IPS DF 19.7 (cell line): ENCODE measurements around the gene PIGK.

Experiments used
- DNase-seq: peaks from one replicate; pipeline ENCODE4 v3.0.0-alpha.2; 2013; ENCODE audit warnings: low read depth, low spot score

Gene PIGK

DNA sequence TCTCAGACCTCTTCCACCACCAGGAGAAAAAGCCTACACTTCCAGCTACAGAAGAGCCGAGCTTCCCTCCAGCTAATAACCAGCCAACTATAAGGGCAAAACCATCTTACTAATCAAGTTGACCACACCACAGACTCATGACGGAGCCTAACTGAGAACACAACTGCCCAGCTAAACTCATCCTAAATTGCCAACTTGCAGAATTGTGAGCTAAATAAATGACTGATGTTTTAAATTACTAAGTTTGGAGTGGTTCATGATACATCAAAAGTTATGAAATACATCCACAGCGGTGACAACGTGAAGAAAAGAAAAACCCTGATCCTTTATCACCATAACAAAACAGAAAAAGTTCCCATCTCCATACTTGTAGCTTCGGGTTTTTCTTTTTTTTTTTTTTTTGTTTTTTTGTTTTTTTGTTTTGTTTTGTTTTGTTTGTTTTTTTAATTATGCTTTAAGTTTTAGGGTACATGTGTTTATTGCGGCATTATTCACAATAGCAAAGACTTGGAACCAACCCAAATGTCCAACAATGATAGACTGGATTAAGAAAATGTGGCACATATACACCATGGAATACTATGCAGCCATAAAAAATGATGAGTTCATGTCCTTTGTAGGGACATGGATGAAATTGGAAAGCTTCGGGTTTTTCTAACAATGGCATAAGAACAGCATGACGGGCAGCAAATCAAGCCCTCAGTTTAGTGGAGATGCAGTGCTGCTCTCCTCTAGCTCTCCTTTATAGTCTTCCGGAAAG lies 122.6 kb downstream of the PIGK start:
- no peak for DNase-seq

DNA sequence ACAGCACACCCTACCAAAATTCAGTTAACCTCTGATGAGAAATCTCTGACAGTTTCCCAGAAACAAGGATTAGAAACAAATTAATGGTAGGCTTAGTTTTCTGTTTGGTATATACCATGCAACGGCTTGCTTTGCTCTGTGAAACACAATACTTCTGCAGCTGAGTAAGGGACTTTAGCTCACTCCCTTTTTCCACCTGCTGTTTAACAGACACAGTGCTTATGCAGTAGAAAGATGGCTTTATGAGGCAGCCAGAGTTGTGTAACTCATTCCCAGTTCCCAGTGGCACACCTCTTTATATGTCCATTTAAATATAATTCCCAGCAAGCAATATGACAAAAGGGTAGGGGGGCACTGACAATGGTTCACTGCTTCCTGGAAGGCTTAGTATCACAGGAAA lies 124.0 kb downstream of the PIGK start:
- no peak for DNase-seq

DNA sequence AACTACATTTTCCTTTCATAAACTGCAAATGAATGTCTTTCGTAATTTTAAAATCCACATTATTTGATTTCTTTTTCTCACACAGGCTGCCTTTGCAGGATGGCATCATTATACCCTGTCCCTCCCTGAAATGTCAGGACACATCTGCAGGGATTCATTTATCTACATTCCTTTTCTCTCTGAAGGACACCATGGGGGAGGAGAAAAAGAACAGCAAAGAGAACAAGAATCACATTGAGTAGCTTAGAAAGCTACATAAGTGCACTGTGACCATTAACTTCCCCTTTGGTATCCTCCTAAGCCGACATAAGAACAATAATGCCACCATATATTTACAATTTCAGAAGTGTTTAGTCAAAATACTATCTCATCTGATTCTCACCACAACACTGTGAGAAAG lies 129.5 kb downstream of the PIGK start:
- DNase-seq, result no peak

DNA sequence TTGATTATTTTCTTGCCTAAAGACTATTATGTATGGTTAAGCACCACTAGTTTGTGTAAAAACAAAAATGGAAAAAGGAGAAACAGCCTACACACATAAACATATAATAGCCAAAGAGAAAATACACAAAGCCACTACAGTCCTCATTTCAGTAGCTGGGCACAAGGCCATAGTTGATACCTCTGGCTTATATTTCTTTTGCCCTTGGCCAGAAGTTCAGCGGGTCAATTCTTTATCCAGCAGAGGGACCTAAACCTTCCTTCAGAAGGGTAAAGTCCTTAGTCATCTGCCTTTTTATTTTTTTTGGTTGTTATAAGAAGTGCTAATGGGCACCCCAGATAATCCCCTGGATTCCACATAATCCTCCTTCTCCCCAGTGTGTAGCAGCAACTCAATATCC lies 134.1 kb downstream of the PIGK start:
- DNase-seq, result no peak

DNA sequence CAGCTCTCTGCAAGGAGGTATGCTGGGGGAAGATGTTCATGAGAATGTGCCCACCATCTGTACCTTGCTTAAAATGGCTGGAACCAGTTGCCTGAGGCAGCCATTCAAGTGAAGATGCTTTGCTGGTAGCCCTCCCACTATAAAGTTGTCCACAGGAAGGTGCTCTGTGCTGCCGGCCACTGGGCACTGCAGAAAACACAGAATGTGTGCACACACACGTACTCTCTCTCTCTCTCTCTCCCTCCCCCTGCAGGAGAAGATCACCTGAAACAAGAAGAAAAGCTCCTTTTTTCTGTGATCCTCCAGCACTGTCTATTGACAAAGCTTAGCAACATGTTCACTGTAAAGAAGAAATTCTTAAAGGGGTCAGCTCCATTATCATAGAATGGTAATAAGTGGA lies 134.8 kb downstream of the PIGK start:
- DNase-seq, result no peak

DNA sequence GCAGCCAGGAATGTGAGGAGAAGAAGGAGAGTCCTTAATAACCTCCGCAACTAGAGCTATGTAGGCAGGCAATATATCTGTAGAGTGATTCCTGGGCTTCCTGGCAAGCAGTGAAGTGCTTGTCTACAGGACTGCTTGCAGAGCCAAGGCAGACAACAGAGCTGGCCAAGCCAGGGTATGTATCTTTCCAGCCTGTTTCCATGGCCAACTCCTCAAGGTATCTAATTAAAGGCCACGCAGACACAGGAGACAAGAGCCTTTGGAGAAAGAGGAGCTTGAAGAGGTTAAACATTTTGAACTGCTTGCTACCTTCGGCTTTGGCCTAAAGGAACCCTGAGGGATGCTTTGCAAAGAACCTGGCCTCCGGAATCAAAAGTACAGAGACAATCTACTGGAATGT lies 137.4 kb downstream of the PIGK start:
- DNase-seq, result no peak

DNA sequence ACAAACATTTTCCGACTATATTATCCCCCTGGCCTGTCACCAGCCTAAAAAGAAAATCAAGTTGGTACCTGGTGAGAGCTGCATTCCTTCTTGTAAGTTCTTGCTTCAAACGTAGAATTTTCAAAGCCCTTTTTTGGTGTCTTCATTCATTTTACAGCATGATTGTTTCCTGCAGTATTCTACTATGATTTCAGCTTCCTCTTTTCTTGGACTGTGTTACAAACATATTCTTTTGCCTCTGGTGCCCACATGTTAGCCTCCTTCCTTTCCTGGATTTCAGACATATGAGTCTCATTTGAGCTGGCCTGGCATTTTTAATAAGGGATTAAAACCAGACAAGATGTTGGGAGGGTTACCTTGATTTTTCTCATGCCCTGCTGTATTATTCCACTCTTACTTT lies 142.5 kb downstream of the PIGK start:
- DNase-seq, result no peak

DNA sequence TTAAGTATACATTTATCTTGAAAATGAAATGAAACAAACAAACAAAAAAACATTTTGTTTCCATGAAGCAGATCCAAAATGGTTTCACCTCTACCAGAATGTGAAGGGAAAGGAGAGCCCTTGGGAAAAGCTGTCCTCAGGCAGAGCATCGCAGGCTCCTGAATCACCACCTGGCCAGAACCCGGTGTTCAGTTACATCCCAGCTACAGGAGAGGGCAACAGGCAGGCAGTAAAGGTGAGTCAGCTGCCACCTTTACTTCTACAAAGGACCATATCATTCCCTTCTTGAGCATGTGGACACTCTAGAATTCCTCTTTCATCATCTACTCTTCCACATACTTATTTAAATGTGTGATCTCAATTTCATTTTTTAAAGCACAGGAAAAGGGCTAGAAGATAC lies 151.2 kb downstream of the PIGK start:
- no peak for DNase-seq

DNA sequence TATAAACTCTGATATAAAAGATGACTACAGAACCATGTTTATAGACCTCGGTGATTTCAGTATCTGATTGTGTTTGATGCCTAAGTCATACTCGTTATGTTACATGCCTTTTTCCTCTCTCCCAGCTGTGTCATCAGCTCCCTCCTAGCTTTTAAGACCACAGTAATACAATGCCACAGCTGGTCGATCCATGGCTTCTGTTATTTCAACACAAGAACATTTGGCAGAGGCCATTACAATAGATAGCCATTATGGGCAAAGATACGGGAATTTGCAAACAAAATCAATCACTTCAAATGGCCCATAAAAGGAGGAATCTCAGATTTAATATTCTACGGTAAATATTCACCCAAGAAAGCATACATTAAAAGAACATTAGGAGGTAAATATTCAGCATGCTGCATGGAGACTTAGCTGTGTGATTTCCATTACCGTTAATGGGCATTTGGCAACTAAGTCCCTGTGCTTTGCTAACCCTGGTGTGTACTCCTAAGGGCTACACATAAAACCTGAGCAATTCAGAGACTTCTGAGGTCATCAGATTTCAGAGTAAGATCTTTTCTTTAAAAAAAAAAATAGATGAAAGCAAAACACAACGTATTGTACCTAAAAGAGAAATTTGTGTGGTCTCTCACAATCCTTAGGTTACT lies 153.4 kb downstream of the PIGK start:
- DNase-seq, result no peak

DNA sequence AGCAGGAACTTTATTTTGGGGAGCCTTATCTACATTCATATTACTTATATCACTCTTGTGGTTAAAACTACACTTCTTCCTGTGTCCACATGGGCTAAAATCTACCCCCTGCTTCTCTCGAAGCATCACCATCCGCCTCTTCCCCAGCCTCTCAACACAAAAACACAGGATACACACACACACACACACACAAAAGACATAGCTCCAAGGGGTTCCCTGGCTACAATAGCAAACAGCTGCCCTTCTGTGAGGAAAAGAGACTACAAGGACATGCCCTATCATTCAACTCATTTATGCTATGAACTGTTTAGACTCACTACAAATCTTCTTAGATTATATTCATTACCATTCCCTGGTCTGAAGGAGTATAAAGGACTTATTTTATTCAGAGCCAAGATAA lies 155.0 kb downstream of the PIGK start:
- no peak for DNase-seq

DNA sequence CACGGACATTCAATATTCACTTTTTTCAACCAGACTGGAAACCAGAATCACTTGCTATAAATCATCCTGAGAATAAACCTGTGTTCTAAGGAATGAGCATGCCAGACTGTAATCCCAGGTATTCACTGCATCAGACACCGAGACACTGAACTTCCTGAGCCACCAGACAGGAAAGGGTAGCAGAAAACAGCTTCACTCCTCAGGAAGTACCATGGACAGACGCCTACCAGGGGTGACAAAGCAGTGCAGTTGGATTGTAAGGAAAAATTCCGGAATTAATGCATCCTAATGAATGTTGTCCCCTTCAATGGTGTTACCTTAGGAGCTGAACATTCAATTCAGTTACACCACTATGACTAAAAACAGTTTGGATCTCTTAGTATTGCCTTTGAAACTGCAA lies 156.1 kb downstream of the PIGK start:
- no peak for DNase-seq

DNA sequence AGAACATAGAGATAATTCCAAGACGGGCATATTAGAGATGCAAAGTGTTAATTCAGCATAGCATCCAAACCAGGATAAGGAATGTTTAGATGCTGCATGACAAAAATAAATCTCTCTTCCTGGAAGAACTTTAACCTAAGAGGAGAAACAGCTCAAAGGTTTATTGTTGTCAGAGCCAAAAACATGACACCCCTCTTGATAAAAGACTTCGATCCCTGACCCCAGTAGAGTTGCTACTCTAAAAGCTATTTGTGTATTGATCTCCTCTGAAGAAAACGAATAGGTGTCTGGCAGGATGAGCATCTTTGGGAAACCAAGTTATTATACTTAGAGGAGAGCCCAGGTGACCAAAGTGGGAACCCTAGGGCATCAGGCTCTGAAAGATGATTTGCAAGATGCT lies 158.1 kb downstream of the PIGK start:
- DNase-seq, result no peak

DNA sequence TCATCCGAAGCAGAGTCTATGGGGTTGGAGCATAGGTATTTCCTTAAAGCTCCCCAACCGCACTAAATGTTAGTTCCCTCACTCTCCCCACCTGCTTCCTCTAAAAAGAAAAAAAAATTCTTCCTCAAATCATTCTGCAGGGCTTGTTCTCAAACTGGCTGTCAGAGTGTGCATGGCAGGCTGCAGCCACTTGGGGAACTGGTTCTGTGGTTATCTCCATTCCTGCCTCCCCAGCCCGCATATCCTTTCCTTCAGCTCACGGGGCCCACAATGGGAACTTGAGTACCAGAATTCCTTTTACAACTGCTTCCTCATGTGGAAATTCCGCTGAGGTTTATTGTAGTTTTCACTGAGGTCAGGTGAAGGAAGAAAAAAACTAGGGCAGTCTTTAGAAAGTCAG lies 159.2 kb downstream of the PIGK start:
- DNase-seq, result peak; percentile 78

DNA sequence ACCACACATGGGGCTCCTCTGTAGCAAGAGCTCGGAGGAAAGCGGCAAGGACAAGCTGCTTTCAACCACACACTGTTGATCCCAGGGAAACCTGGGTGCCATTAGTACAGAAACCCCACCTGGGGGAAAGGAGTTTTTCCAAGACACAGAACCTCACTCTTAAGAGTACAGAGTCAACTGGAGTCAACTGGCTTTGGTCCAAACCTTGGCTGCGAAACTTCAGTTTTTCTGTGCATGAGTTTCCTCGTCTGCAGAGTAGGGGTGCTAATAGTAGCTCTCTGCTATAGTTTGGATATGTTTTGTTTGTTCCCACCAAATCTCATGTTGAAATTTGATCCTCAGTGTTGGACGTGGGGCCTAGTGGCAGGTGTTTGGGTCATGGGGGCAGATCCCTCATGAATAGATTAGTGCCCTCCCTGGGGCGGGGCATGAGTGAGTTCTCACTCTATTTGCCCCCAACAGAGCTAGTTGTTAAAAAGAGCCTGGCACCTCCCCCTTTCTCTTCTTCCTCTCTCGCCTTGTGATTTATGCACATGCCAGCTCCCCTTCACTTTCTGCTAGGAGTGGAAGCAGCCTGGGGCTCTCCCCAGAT lies 161.1 kb downstream of the PIGK start:
- DNase-seq, result no peak

DNA sequence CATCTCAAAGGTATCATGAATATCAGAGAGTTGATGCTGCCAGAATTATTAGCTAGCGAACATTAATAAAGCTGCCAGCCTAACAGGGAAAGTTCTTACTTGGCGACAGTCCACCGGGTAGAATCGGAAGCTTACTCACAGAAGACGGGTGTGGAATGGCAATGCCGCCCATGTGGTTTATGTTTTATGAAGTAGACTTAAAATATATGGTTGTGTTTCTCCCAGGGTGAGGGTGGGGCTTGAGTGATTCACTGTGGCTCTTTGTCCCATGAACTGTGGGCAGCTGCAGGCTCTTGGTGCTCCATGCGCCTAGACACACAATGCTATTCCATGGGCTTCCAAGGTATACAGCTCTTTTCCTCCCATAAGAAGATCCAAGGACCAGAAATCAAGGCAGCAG lies 162.7 kb downstream of the PIGK start:
- DNase-seq, result no peak

DNA sequence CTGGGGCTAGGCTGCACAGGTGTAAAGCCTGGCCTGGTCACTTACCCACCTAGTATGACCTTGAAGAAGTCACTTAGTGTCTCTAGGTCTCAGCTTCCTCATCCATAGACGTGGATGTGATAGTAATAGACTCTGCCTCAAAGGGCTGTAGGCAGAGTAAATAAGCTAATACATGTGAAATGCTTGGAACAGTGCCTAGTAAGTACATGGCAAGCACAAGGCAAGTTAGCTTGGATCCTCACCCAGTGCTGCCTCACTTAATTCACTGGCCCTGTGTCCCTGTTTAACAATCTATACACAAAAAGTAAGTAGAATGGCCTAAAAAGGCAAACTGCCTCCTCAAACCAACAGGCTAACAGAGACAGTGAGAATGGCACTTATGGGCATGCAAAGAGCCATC lies 167.8 kb downstream of the PIGK start:
- no peak for DNase-seq

DNA sequence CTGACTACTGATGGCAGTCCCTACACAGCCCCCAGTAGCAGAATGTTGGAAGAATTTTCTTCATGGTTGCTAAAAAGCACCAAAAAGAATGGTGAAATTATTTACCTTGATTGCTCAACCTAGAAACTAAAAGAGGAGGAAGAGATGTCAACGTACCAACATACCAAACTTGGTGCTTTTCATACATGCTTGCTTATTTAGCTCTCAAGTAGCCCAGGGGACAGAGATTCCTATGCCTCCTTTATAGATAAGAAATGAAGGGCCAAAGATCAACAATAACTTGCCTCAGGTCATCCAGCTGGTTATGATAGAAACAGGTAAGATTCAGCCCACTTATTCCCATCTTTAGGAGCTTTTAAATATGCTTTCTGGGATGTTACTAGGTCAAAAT lies 170.6 kb downstream of the PIGK start:
- no peak for DNase-seq

DNA sequence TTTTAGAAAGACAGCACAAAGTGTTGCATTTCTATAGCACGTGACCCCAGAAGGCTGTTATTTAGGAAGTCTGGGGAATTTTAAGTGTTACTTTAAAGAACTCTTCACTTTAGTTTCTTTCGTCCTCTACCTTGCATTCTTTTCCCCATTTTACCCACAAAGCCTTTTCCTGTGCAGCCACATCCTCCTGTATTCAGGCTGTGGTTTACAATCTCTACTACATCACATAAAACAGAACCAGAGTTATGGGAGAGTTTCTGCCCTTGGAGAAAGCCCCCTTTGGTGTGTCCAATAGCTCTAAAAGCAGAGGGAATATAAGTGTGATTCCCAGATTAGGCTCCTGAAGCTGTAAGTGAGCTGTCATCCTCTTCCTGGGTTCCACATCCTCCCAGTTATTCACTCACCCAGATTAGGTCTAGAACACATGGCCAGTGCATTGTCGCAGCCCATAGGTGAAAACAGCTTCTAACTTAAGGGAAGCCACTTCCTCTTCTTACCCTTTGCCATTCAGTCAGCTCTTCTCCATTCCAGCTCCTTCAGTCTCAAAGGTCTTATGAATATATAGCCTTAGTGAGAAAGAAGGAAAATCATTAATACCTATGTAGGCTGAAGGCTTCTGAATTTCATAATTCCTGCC lies 171.1 kb downstream of the PIGK start:
- DNase-seq, result no peak

DNA sequence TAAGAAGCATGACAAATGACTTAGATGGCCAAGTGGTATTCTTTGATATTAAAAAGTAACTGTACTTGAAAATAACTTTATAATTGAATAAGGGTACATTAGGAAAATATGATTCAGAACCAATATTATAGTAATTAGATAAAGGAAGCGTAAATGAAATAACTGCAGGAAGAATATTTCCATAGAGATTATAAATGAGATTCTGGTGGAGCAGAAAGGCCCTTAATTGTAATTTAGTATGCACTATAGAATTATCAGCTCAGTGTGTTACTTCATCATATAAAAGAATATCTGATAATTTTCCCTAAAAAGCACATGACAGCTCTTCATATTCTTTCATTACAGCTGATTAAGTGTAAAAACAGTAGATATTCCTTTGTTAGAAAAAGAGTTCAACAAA lies 171.7 kb downstream of the PIGK start:
- DNase-seq, result no peak

DNA sequence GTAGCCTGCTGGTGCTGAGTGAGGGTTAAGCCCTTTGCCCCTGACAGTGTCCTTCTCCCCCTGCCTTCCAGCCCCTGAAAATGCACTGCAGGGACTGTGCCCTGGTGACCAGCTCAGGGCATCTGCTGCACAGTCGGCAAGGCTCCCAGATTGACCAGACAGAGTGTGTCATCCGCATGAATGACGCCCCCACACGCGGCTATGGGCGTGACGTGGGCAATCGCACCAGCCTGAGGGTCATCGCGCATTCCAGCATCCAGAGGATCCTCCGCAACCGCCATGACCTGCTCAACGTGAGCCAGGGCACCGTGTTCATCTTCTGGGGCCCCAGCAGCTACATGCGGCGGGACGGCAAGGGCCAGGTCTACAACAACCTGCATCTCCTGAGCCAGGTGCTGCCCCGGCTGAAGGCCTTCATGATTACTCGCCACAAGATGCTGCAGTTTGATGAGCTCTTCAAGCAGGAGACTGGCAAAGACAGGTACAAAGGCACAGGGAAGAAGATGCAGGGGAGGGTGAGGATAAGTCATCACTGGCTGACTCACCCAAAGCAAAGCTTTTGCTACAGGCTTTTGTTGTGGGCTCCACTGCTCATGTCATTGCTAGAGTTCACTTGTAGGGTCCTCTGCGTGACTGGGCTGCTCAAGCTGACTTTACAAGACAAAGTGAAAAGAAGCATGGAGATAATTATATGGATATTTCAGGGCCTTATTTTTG lies 174.9 kb downstream of the PIGK start:
- no peak for DNase-seq

DNA sequence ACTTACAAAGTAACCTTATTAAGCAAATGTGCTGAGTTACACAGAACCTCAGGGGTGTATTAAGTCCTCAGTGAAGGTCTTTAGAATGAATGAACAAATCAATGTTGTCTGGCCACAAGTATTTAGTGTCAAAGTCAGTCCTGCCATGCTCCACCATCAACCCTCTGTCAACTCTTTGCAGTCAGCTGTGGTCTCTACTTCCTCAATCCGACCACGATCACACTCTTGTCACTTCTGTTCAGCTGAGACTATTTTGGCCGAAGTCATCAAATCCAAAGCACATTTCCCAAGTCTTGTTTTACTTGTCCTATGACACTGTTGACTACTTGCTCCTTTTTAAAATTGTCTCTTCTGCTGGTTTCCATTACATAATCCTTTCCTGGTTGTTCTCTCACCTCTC lies 178.4 kb downstream of the PIGK start:
- no peak for DNase-seq

DNA sequence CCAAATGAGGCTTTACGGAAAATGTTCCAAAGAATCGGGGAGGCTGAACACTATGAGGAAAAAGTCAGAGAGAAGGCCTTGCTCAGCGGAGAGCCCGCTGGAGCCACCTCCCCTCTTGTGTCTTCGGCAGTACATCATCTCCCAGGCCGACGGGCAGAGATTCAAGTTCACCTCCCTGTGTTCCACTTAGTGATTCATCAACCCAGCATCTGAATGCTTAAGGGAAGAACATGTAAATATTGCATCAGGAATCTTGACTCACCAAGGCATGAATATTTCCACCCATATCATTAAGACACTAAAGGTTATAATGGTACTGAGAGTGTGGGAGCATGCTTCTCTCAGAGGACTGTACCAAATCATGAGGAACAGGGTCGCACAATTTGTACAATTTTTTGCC lies 179.5 kb downstream of the PIGK start:
- no peak for DNase-seq
